Non-pigmented ciliary epithelial cell (primary cell): Measurements from ENCODE around the gene DDX23.
"Not testable (repeated sequence)": the region's sequence is repeated elsewhere in the genome, so short reads cannot be mapped to it uniquely, and the experiment has no call there.

Source experiments
- DNase-seq: peaks from one replicate; pipeline ENCODE4 v3.0.0-alpha.2; 2010; ENCODE audit warnings: low read depth

Gene DDX23

DNA sequence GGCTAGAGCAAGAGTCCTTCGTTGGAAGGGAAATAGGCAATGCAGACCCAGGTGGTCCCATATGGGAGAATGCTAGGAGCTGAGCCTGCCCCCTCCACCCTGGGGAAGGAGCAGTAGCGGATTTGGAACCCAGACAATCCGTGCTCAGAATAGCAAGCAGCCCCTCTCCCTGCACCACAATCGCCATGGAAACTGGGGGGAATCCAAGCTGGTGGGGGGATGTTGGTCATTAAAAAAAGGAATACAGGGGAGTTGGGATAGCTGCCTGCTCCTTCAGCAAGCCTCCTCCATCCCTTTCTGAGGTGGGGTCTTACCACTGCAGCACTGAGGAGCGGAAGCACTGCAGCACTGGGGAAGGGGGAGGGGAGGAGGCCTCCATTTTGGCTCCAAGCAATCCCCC lies 10.8 kb upstream of the DDX23 start:
- no peak for DNase-seq

DNA sequence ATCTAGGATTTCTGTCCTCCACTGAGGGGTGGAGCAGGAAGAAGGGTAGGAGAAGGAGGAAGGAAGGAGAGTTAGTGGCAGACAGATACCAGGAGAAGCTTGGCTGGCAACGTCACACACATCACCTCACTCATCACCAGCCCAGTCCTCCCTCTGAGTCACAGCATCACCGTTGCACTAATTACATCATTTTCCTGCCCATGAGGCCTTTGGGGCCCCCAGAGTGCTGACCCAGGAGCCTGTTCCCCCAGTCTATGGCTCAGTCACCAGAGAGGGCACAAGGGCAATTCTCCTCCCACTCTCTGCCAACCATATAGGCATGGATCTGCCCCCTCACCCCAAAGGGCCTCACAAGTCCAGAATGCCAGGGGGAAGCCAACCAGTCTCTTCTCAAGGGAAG lies 9.1 kb upstream of the DDX23 start:
- no peak for DNase-seq

DNA sequence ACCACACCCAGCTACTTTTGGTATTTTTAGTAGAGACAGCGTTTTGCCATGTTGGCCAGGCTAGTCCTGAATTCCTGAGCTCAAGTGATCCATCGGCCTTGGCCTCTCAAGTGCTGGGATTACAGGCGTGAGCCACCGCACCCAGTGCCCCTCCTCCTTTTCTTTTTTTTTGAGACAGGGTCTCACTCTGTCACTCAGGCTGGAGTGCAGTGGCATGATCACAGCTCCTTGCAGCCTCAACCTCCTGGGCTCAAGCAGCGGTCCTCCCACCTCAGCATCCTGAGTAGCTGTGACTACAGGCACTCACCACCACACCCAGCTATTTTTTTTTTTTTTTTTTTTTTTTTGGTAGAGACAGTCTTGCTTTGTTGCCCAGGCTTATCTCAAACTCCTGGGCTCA lies 8.3 kb upstream of the DDX23 start:
- not testable (repeated sequence) for DNase-seq

DNA sequence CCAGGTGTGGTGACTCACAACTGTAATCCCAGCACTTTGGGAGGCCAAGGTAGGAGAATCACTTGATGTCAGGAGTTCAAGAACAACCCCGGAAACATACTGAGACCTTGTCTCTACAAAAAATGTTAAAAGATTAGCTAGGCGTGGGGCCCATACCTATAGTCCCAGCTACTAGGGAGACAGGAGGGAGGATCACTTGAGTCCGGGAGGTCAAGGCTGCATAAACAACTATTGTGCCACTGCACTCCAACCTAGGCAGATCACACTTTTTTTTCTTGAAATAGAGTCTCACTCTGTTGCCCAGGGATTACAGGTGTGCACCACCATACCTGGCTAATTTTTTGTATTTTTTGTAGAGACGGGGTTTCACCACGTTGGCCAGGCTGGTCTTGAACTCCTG lies 7.6 kb upstream of the DDX23 start:
- no peak for DNase-seq

DNA sequence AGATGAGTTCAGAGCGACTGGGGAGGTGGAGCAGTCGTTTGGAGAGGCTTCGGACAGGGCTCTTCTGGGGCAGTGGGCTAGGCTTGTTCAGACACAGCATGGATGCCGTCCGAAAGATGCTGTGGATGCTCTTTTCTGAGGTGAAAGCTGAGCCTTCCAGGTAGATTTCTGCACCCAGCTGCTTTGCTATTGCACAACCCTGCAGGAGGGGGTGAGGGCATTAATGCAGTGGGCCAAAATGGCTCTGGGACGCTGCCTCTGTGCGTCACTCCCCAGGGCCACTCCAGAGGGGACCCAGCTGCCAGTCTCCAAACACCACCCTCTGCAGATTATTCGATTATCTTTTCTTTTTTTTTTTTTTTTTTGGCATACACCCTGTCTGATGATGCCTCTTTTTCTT lies 6.1 kb upstream of the DDX23 start:
- no peak for DNase-seq

DNA sequence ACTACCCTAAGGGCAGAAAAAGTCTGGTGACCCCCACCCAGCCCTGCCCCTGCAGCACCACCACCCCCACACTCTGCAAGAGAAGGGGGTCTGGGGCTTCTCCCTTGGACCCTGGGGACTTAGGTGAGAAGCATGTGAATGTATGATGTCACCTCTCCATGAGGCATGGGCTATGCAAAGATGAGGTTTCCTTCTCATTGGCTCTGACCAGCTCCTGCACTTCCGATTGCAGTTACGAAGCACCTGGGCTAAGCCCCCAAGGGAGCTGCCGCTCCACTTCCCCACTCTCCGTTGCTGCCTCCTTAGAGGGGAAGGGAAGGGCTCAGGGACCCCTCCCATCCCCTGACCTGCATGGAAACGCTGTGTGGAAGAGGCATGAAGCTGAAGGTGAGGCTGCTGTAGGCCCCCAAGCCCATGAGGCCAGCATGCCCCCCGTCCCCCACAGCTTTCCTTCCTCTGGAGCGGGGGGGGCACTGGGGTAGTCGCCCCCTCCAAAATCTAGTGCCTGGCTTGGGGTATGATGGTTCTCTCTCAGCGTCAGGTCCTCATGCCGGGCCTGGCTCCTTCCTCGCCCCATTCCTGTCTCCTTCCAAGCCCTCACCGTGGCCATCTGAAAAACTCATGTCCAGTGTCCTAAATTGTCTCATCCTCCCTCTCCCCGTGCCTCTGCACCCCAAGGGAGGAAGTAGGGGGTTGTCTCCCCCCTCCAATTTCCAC lies 5.5 kb upstream of the DDX23 start:
- no peak for DNase-seq

DNA sequence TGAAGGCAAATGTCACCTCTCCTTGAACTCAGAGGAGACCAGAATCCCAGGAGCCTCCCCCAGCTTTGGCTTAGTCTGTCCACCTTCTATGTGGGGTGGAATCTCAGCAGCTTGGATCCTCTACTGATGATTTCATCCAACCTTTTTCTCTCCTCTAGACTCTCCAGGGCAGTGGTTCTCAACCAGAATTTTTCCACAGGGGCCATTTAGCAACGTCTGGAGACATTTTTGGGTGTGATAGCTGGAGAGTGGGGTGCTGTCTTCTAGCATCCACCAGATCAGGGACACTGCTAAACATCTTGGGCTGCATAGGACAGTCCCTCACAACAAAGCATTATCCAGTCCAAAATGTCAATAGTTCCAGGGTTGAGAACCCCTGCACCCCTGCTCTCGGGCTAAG lies 4.4 kb upstream of the DDX23 start:
- DNase-seq = no peak

DNA sequence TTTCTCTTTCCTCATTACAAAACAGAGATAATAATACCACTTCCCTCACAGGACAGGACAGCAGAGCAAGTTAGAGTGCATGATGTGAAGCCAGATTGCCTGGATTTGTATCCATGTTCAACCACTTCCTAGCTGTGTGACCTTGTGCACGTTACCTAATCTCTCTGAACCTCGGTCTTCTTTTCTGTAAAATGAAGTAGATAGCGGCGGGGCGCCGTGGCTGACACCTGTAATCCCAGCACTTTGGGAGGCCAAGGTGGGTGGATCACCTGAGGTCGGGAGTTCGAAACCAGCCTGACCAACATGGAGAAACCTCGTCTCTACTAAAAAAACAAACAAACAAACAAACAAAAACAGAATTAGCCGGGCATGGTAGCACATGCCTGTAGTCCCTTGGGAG lies 3.0 kb upstream of the DDX23 start:
- not testable (repeated sequence) for DNase-seq

DNA sequence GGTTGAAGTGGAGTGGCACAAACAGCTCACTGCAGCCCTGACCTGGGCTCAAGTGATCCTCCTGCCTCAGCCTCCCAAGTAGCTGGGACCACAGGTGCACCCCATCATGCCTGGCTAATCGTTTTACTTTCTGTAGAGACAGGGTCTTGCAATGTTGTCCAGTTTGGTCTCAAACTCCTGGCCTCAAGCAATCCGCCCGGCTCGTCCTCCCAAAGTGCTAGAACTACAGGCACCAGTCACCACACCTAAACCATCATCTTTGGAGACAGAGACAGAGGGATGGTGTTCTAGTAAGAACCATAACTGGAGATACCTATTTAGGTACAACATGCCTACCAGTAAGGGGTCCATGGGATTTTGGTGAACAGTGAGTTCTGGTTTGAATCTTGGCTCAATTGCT lies 2.5 kb upstream of the DDX23 start:
- no peak for DNase-seq

DNA sequence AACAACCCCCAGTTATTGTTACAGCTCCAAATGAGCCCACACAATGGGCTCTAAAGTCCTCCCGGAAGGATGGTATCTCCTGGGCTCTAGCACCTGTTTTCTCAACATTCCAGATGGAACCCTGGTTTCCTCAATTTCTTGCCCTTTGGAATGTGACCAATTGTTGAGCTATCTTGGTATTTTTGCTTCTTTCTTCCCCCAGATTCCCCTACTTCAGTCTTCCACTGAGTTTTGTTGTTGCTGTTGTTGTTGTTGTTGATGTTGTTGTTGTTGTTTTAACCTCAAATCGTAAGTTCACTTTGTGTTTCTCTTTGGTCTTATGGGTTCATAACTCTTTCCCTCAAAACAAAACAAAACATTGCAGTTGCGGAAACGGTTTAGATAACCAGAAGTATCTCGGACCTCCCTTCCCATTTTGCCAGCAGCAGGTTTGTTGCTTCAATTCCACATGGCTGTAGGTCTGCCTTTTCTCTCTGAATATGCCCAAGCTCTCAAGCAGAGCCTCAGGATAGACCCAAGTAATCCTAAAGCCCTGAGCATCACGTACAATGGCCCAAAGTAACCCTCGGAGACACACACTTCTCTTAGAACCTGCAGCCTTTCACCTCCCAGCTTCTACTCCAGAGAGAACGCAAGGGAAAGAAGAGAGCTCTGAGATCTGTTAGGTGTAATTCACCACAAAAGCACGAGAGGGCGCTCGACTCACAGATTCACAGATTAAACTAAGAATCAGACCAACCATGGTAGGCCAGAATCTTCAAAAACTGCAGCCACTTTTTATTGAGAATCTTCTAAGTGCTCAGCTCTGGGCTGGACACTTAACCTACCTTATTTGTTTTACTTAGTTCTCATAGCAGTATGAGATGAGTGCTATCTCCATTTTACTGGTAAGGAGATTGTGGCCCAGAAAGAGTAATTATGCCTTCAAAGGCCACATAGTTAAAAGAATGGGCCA lies 1.0 kb upstream of the DDX23 start:
- DNase-seq = peak; percentile 67

DNA sequence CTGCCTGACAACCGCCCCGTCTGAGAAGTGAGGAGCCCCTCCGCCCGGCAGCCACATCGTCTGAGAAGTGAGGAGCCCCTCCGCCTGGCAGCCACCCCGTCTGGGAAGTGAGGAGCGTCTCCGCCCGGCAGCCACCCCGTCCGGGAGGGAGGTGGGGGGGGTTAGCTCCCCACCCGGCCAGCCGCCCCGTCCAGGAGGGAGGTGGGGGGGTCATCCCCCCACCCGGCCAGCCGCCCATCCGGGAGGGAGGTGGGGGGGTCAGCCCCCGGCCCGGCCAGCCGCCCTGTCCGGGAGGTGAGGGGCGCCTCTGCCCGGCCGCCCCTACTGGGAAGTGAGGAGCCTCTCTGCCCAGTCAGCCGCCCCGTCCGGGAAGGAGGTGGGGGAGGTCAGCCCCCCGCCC lies 9.9 kb downstream of the DDX23 start:
- DNase-seq = not testable (repeated sequence)

DNA sequence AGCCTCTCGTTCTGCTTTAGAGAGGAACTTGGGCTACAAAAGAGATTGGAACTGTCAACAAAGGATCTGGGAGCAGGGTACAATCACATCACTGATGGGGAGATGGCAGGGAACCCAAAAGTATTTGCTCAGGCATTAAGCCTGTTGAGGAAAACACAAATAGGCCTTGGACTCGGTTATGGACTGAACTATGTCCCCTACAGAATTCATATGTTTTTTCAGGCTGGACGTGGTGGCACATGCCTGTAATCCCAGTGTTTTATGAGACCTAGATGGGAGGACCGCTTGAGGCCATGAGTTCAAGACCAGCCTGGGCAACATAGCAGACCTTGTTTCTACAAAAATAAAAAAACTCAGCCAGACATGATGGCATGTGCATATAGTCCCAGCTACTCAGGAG lies 13.9 kb downstream of the DDX23 start:
- no peak for DNase-seq

DNA sequence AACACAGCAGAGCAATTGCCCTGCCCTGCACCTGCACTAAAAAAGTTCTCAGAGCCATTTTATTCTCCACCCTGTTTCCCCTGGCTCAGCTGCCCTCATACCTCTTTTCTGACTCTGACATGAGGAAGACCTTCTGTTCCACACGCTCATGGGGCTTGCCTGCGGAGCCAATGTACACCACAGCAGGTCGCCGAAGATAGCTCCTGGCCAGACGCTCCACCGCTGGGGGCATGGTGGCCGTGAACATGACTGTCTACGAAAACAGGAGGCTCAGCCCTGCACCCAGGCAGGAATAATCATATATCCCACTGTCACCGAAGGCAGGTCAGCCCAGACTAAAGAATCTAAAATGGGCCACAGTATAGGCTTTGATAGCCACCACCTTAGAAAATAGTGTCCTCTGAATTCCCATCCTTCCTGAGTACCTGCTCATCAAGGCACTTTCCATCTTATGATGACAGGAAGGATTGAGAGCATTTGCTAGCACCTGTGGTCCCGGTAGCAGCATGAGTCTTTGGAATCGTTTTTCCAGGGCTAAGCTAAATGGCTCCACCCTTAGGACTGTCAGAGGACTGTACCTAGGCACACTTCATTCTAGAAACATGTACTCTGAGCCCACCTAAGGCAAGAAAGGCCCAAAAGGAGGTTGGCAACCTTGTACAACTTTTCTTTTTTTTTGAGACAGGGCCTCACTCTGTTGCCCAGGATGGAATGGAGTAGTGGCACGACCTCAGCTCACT lies 19.5 kb downstream of the DDX23 start:
- no peak for DNase-seq

DNA sequence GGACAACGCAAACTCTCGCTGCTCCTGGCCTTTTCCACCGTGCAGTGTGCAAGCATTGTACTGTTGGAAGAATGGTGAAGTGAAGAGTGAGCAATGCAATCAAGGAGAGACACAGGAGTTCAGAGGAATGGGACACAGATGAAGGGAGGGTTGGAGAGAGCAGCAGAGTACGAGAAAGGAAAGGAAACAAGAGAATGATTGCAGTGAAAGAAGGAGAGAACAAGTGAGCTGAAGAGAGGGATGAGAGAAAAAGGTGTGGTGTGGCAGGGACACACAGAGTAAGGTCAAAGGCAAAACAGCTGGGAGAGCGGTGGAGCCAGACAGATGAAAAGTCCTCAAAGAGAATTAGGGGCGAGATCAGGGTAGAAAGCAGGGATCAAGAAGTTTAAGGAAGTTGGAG lies 20.7 kb downstream of the DDX23 start:
- no peak for DNase-seq

DNA sequence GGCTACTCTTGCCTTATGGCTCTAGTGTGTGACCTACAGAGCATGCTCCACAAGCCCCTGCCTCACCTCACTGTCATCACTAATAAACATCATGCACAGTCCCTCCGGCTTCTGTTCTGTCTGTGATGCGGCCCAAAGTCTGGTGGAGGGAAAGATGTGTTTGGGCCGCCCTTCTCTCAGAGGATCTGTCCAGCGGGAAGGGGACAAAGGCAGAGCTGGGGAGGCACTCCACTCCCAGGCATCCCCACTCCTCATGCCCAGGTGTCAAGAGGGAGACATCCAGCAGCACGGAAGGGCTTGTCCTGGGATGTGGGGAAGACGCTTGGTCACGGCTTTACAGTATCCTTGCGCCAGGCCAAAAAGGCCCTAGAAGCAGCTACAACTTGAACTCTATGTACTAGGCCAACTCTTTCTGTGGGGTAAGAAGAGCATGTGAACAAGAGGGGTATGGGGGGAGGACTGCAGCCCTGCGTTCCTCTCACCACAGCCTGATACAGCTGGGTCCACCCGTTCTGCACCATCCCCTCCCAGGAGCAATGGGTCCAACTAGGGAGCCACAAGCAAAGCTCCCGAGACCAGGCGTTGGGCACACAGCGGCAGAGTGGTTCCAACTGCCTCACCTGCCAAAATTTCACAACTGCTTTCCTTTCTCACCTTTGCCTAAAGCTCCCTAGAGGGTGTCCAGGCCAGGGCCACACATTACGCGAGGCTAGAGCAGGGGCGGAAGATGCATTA lies 23.0 kb downstream of the DDX23 start:
- no peak for DNase-seq

DNA sequence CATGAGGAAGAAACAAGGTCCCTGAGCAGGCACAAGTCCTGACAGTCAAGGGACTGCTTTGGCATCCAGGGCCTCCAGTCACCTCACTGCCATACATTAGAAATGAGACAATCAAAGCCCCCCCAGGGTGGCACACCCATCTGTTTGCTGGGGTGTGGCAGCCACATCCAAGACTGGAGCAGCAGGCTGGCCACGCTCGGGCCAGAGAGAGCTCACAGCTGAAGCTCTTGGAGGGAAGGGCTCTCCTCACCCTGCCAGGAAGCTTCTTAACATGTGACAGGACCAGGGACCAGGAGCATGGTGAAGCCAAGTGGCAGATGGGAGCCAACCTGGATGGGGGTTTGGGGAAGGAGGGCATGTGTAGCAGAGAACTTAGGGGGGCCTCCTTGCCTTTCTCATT lies 23.7 kb downstream of the DDX23 start:
- DNase-seq = no peak

DNA sequence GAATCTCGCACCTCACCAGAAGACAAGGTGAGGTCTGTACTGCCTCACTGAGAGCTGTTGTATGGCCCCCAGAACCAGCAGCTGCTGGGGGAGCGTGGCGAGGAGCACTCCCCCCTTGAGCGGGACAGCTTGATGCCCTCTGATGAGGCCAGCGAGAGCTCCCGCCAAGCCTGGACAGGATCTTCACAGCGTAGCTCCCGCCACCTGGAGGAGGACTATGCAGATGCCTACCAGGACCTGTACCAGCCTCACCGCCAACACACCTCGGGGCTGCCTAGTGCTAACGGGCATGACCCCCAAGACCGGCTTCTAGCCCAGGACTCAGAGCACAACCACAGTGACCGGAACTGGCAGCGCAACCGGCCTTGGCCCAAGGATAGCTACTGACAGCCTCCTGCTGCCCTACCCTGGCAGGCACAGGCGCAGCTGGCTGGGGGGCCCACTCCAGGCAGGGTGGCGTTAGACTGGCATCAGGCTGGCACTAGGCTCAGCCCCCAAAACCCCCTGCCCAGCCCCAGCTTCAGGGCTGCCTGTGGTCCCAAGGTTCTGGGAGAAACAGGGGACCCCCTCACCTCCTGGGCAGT lies 24.4 kb downstream of the DDX23 start:
- DNase-seq = no peak

DNA sequence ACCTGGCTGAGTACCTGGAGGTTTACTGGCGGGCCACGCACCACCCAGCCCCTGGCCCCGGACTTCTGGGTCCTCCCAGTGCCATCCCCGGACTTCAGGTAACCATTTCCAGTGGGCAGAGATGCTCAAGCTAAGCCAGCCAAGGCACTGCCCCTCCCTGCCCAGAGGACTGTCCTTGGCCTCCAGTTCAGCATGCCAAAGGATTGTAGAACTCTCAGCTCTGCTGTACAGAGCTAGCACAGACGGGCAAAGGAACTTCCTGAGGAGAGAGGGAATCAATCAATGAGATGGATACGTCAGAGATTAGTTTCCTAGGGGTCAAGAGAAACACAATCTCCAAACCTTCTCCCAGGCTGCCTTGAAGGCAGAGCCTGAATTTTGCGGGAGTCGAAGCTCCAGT lies 24.9 kb downstream of the DDX23 start:
- no peak for DNase-seq

DNA sequence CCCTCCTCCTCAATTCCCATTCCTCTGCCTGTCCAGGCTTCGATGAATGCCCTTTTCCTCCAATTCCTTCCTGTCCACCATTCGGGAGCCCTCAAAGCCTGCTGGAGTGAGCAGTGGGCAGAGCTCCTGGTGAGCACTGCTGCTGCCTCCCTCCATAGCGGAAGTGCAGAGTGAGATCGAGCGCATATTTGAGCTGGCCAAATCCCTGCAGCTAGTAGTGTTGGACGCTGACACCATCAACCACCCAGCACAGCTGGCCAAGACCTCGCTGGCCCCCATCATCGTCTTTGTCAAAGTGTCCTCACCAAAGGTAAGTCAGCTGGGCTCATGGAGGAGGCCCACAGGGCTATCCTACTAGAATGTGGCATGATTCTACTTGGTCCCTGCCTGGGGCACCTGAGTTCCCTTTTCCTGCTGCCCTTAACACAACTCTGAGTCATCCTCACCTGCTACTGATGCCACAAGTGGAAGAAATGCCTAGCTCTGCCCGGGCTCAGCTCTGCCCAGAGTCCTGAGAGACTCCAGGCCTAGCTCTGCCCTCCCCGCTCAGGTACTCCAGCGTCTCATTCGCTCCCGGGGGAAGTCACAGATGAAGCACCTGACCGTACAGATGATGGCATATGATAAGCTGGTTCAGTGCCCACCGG lies 25.6 kb downstream of the DDX23 start:
- no peak for DNase-seq

DNA sequence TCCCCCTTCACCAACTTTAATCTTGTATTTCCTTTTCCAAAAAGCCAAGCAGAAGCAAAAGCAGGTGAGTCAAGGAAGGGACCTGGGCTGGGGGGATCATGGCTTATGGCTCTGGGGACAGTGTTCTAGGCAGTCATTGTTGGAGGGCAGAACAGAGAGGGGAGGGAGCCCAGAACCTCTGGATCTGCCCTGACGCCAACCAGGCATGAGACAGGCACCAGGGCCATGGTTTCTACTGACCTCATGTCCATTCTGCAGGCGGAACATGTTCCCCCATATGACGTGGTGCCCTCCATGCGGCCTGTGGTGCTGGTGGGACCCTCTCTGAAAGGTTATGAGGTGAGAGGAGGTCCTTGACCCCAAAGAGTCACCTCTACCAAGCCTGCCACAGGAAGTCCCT lies 27.1 kb downstream of the DDX23 start:
- no peak for DNase-seq

DNA sequence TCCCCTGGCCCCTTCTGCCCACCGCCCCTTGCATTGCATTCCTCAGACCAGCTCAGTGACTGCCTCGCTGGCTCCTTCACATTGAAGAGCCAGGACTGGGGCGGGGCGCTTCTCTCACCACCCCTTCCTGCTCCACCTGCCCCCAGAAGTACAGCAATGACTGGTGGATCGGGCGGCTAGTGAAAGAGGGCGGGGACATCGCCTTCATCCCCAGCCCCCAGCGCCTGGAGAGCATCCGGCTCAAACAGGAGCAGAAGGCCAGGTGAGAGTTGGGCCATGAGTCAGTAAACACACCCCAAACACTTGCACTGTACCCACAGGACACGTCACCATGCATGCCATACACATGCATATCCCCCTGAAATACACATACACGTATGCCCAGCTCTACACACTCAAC lies 27.9 kb downstream of the DDX23 start:
- no peak for DNase-seq
